ENCODE measurements around the gene NPAS3. TPM values are rescaled to one million over a fixed set of nuclear protein-coding genes. Genes with fewer than 3 reads are reported as not detected.

The NPAS3 gene
- total and polyA plus RNA-seq, 11 donors, result 0.15 to 3.4 (median 0.92) TPM

DNA sequence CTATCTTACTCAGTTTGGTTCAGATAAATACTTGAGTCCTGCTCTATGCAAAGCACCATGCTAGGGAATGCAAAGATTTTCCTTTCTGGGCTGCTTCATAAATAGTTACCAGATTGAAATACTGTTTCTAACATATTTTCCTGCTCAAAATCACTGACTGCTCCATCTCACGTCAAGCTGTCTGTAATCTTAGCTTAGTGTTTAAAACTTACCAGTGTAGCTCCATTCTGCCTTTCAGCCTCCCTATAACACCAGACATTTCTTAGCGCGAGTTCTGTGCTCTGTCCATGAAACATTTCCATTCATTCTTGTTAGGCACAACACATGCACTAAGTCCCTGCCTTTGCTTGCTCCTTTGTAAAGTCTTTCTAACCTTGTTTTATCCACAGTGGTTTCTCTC is 129.4 kb downstream of the NPAS3 start:
- Histone ChIP-seq H3K4me1 (no peaks in the 10 kb centered on the region), H3K27ac (no peak overlapping the region), H3K4me3 (no peak overlapping the region), H3K36me3 (no peaks in the 10 kb centered on the region), H3K9me3 (no peaks in the 10 kb centered on the region), H3K27me3 (no peaks in the 10 kb centered on the region)
- 80 to 94% (median 93%) methylated on average over 3 of the region's 3 CpGs for WGBS, 4 donors
- TF ChIP-seq POLR2A (IDR thresholded peaks at IDR 0.05), result no peak
- TF ChIP-seq, protein P1, sequence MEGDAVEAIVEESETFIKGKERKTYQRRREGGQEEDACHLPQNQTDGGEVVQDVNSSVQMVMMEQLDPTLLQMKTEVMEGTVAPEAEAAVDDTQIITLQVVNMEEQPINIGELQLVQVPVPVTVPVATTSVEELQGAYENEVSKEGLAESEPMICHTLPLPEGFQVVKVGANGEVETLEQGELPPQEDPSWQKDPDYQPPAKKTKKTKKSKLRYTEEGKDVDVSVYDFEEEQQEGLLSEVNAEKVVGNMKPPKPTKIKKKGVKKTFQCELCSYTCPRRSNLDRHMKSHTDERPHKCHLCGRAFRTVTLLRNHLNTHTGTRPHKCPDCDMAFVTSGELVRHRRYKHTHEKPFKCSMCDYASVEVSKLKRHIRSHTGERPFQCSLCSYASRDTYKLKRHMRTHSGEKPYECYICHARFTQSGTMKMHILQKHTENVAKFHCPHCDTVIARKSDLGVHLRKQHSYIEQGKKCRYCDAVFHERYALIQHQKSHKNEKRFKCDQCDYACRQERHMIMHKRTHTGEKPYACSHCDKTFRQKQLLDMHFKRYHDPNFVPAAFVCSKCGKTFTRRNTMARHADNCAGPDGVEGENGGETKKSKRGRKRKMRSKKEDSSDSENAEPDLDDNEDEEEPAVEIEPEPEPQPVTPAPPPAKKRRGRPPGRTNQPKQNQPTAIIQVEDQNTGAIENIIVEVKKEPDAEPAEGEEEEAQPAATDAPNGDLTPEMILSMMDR (IDR thresholded peaks at IDR 0.05), result no peak
- intact Hi-C loops (cut with DNase I), result no loop called here
- DNase-seq (no peak), ATAC-seq (no peak)

DNA sequence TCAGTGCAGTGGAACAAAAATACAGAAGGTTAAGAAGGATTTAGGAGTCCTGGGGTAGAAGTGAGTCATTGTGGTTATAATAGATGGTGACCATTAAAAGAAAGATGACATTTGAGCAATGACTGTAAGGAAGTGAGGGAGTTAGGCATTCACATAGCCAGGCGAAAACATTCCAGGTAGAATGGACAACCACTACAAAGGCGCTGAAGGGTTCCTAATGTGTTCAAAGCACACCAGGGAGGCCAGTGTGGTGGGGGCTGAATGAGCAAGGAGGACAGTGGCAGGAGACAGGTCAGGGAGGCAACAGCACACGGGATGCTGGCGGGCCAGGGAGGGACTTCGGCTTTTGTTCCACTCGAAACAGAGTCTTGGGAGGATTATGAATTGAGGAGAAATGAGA is 129.9 kb downstream of the NPAS3 start:
- H3K9me3 ChIP-seq, result no peaks in the 10 kb centered on the region
- H3K27ac ChIP-seq, result no peak overlapping the region
- TF ChIP-seq, protein P1 (IDR thresholded peaks at IDR 0.05), result no peak
- TF ChIP-seq POLR2A (IDR thresholded peaks at IDR 0.05), result no peak
- no peak overlapping the region for H3K4me3 ChIP-seq
- WGBS, 4 donors, result 90 to 93% (median 92%) methylated on average over 6 of the region's 6 CpGs
- no peaks in the 10 kb centered on the region for H3K27me3 ChIP-seq
- intact Hi-C loops (cut with DNase I), result no loop called here
- DNase-seq (no peak), ATAC-seq (no peak)
- H3K36me3 ChIP-seq, result no peaks in the 10 kb centered on the region
- H3K4me1 ChIP-seq, result no peaks in the 10 kb centered on the region

DNA sequence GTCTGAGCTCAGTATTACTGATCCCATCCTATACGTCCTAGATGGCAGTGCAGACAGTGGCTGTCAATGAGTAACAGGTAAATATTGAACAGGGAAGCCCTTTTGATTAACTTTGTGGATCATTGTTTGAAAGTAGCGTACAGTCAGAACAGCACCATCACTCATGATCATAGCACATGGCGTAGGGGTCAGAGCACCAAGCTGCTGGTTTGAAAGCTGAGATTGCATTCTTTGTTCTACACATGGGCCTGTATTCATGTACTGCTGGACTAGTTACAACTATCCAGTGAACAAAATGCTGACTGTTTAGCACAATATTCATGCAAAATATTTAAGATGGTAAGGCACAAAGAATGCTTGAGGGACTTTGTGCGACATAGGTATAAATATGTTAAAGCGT is 131.8 kb downstream of the NPAS3 start:
- no peak for ATAC-seq
- TF ChIP-seq, protein P1 (IDR thresholded peaks at IDR 0.05), result no peak
- no peak for TF ChIP-seq POLR2A (IDR thresholded peaks at IDR 0.05)
- 92 to 94% (median 92%) methylated on average over 5 of the region's 5 CpGs for WGBS, 4 donors
- no peaks in the 10 kb centered on the region for H3K9me3 ChIP-seq
- no peak for DNase-seq
- no peaks in the 10 kb centered on the region for H3K27me3 ChIP-seq
- intact Hi-C loops (cut with DNase I), result no loop called here
- no peak overlapping the region for H3K4me3 ChIP-seq
- no peaks in the 10 kb centered on the region for H3K4me1 ChIP-seq
- no peak overlapping the region for H3K27ac ChIP-seq
- H3K36me3 ChIP-seq, result no peaks in the 10 kb centered on the region

DNA sequence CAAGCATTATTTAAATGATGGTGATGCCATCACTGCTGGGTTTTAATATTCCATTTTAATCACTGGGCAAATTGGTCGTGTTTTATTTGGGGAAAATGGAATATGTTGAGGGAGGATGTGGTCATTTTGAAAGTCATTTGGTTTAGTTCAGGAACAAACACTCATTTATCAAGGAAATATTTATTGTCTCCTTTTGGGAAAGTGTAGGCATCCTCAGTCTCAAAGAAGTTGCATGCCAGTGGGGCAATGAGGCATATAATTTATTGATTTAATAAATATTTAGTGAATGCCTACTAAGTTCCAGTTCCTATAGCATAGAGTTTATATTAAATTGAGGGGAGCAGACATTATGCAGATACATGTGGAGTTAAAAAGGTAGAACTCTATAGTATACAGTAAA is 134.3 kb downstream of the NPAS3 start:
- DNase-seq (no peak), ATAC-seq (no peak)
- intact Hi-C loops (cut with DNase I), result no loop called here
- H3K27ac ChIP-seq, result no peak overlapping the region
- 64 to 79% (median 74%) methylated on average over 1 of the region's 1 CpG for WGBS, 4 donors
- H3K36me3 ChIP-seq, result no peaks in the 10 kb centered on the region
- no peaks in the 10 kb centered on the region for H3K4me1 ChIP-seq
- TF ChIP-seq, protein P1 (IDR thresholded peaks at IDR 0.05), result no peak
- no peaks in the 10 kb centered on the region for H3K27me3 ChIP-seq
- H3K9me3 ChIP-seq, result no peaks in the 10 kb centered on the region
- H3K4me3 ChIP-seq, result no peak overlapping the region
